ENCODE measurements around the gene ISLR2.

- TF ChIP-seq POLR2A (IDR thresholded peaks at IDR 0.05) (no peak), CTCF (IDR thresholded peaks at IDR 0.05) (no peak), POLR2AphosphoS5 (IDR thresholded peaks at IDR 0.05) (no peak)
Measured at GRCh38 chr15:74170071-74170844, 39.9 kb downstream of the ISLR2 start.
